WTC11 (cell line): ENCODE results near the gene ZNF561.

Experiments used
- GABPB1 ChIP-seq: sonication (generic); formaldehyde crosslinking; IDR thresholded peaks from 2 replicates; pipeline ENCODE4 v1.8.1; 2023; ENCODE audit warnings: mild to moderate bottlenecking, missing genetic modification reagents
- TF ChIP-seq, protein P1 (sequence below): fragments of 200-600 bp; IDR thresholded peaks from 2 replicates; pipeline ENCODE4 v1.8.0; 2022; ENCODE audit warnings: antibody characterized with exemption

DNA sequence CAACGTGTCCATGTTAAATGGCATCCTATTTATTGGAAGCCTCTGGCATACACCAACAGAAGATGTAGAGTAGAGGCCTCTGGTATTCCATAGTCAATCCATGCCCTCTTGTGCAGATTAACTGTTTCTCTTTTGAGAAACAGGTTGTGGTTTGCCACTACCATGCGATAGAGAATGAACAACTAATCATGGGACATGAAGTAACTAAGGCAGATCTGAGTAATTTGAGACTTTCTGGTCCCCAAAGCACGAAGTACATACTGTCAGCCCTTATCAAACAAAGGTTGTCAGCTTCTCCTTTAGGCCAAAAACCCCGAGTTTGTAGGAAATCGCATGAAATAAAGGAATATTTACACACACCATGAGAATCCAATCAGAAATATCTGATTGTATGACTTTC is 40.3 kb downstream of the ZNF561 start:
- TF ChIP-seq, protein P1, sequence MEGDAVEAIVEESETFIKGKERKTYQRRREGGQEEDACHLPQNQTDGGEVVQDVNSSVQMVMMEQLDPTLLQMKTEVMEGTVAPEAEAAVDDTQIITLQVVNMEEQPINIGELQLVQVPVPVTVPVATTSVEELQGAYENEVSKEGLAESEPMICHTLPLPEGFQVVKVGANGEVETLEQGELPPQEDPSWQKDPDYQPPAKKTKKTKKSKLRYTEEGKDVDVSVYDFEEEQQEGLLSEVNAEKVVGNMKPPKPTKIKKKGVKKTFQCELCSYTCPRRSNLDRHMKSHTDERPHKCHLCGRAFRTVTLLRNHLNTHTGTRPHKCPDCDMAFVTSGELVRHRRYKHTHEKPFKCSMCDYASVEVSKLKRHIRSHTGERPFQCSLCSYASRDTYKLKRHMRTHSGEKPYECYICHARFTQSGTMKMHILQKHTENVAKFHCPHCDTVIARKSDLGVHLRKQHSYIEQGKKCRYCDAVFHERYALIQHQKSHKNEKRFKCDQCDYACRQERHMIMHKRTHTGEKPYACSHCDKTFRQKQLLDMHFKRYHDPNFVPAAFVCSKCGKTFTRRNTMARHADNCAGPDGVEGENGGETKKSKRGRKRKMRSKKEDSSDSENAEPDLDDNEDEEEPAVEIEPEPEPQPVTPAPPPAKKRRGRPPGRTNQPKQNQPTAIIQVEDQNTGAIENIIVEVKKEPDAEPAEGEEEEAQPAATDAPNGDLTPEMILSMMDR, result no peak
- no peak for TF ChIP-seq GABPB1 (CRISPR knock-in tag)
